GM19397 (cell line): ENCODE results near the gene AMBRA1.

Source experiments
- ATAC-seq: cut with Tn5 transposase; IDR thresholded peaks from one replicate; pipeline ENCODE4 v1.9.1; 2021; ENCODE audit warnings: mild to moderate bottlenecking, moderate library complexity; ENCODE audit not compliant: unreplicated experiment

The AMBRA1 gene

GRCh38 chr11:46480166-46480726, 113.6 kb downstream of the AMBRA1 start:
- ATAC-seq: no peak

- no peak for ATAC-seq
Measured at GRCh38 chr11:46479601-46480000, 114.2 kb downstream of the AMBRA1 start.

- no peak for ATAC-seq
Measured at GRCh38 chr11:46478196-46478595, 115.6 kb downstream of the AMBRA1 start.

- no peak for ATAC-seq
Measured at GRCh38 chr11:46477136-46477535, 116.7 kb downstream of the AMBRA1 start.

GRCh38 chr11:46475926-46476545, 117.8 kb downstream of the AMBRA1 start:
- ATAC-seq: no peak

- no peak for ATAC-seq
Measured at GRCh38 chr11:46475051-46475925, 118.5 kb downstream of the AMBRA1 start.

- ATAC-seq: no peak
Measured at GRCh38 chr11:46472662-46472994, 121.2 kb downstream of the AMBRA1 start.

- ATAC-seq: no peak
Measured at GRCh38 chr11:46471943-46472661, 121.7 kb downstream of the AMBRA1 start.

- ATAC-seq: no peak
Measured at GRCh38 chr11:46469926-46470325, 123.9 kb downstream of the AMBRA1 start.

- ATAC-seq: no peak
Measured at GRCh38 chr11:46465683-46466082, 128.1 kb downstream of the AMBRA1 start.

GRCh38 chr11:46463701-46464421, 130.0 kb downstream of the AMBRA1 start:
- ATAC-seq: no peak

- ATAC-seq: no peak
Measured at GRCh38 chr11:46461461-46461927, 132.3 kb downstream of the AMBRA1 start.

- no peak for ATAC-seq
Measured at GRCh38 chr11:46458491-46458890, 135.3 kb downstream of the AMBRA1 start.

GRCh38 chr11:46457659-46458424, 136.0 kb downstream of the AMBRA1 start:
- ATAC-seq: no peak

GRCh38 chr11:46457021-46457420, 136.8 kb downstream of the AMBRA1 start:
- no peak for ATAC-seq

- no peak for ATAC-seq
Measured at GRCh38 chr11:46456269-46457001, 137.4 kb downstream of the AMBRA1 start.

GRCh38 chr11:46455834-46456233, 138.0 kb downstream of the AMBRA1 start:
- no peak for ATAC-seq

- ATAC-seq: no peak
Measured at GRCh38 chr11:46452918-46453517, 140.8 kb downstream of the AMBRA1 start.

GRCh38 chr11:46451759-46452158, 142.1 kb downstream of the AMBRA1 start:
- ATAC-seq: no peak
